HepG2 (cell line): ENCODE data around the gene MCM3AP. TPM values are rescaled to one million over a fixed set of nuclear protein-coding genes. Genes with fewer than 3 reads are reported as not detected.

Source experiments
- AHR ChIP-seq: IDR thresholded peaks from 2 replicates; pipeline ENCODE4 v1.6.1; 2018; ENCODE audit warnings: missing genetic modification reagents, missing compliant biosample characterization
- ATF2 ChIP-seq: sonication (generic); formaldehyde crosslinking; IDR thresholded peaks from 2 replicates; pipeline ENCODE4 v1.4.0; 2020; ENCODE audit warnings: missing genetic modification reagents
- GATA4 ChIP-seq: sonication (generic); IDR thresholded peaks from 2 replicates; pipeline ENCODE4 v1.6.1; 2016; ENCODE audit warnings: antibody characterized with exemption, low read depth, borderline replicate concordance
- HES4 ChIP-seq: sonication (generic); formaldehyde crosslinking; IDR thresholded peaks from 2 replicates; pipeline ENCODE4 v1.9.0; 2021; ENCODE audit warnings: mild to moderate bottlenecking, missing genetic modification reagents, borderline replicate concordance
- HIVEP1 ChIP-seq: sonication (generic); formaldehyde crosslinking; IDR thresholded peaks from 2 replicates; pipeline ENCODE4 v1.4.0; 2020; ENCODE audit warnings: mild to moderate bottlenecking, missing genetic modification reagents
- HOXA5 ChIP-seq: sonication (generic); formaldehyde crosslinking; IDR thresholded peaks from 2 replicates; pipeline ENCODE4 v1.4.0; 2020; ENCODE audit warnings: missing genetic modification reagents
- IRX3 ChIP-seq: sonication (generic); formaldehyde crosslinking; IDR thresholded peaks from 2 replicates; pipeline ENCODE4 v1.8.1; 2023; ENCODE audit warnings: mild to moderate bottlenecking, low read depth, missing genetic modification reagents, borderline replicate concordance
- POLR2G ChIP-seq: fragments of 200-400 bp; formaldehyde crosslinking; IDR thresholded peaks from 2 replicates; pipeline ENCODE4 v1.6.1; 2018; ENCODE audit warnings: mild to moderate bottlenecking, low read depth, low read length, moderate library complexity
- RXRB ChIP-seq: IDR thresholded peaks from 2 replicates; pipeline ENCODE4 v1.6.1; 2016; ENCODE audit warnings: borderline replicate concordance, missing genetic modification reagents, missing compliant biosample characterization
- SP2 ChIP-seq: sonication (generic); formaldehyde crosslinking; IDR thresholded peaks from 2 replicates; pipeline ENCODE4 v1.5.1; 2020; ENCODE audit warnings: mild to moderate bottlenecking, missing genetic modification reagents
- SP4 ChIP-seq: sonication (generic); formaldehyde crosslinking; IDR thresholded peaks from 2 replicates; pipeline ENCODE4 v1.8.1; 2023; ENCODE audit warnings: mild to moderate bottlenecking, missing genetic modification reagents
- TFDP1 ChIP-seq: IDR thresholded peaks from 2 replicates; pipeline ENCODE4 v1.6.1; 2016; ENCODE audit warnings: missing compliant biosample characterization, missing genetic modification reagents, borderline replicate concordance
- YY1 ChIP-seq: IDR thresholded peaks from 2 replicates; pipeline ENCODE4 v1.6.1; 2011; ENCODE audit warnings: low read length, low read depth, moderate library complexity, mild to moderate bottlenecking; ENCODE audit not compliant: insufficient read depth, insufficient replicate concordance
- ZNF296 ChIP-seq: sonication (generic); formaldehyde crosslinking; conservative IDR thresholded peaks from 2 replicates; pipeline ENCODE4 v1.5.0; 2020; ENCODE audit warnings: mild to moderate bottlenecking, missing genetic modification reagents
- ZNF3 ChIP-seq: IDR thresholded peaks from 2 replicates; pipeline ENCODE4 v1.7.0; 2017; ENCODE audit warnings: inconsistent platforms
- ZNF331 ChIP-seq: sonication (generic); formaldehyde crosslinking; IDR thresholded peaks from 2 replicates; pipeline ENCODE4 v1.4.0; 2020; ENCODE audit warnings: missing genetic modification reagents
- ZNF431 ChIP-seq: sonication (generic); formaldehyde crosslinking; IDR thresholded peaks from 2 replicates; pipeline ENCODE4 v1.9.0; 2022; ENCODE audit warnings: missing genetic modification reagents, low read depth, mild to moderate bottlenecking, borderline replicate concordance
- ZNF552 ChIP-seq: sonication (generic); formaldehyde crosslinking; IDR thresholded peaks from 2 replicates; pipeline ENCODE4 v1.9.0; 2022; ENCODE audit warnings: missing genetic modification reagents, mild to moderate bottlenecking, borderline replicate concordance
- ZNF574 ChIP-seq: sonication (generic); formaldehyde crosslinking; IDR thresholded peaks from 2 replicates; pipeline ENCODE4 v1.4.0; 2020; ENCODE audit warnings: missing genetic modification reagents
- ZNF766 ChIP-seq: sonication (generic); formaldehyde crosslinking; IDR thresholded peaks from 2 replicates; pipeline ENCODE4 v1.5.0; 2020; ENCODE audit warnings: missing genetic modification reagents, borderline replicate concordance
- ZNF772 ChIP-seq: sonication (generic); formaldehyde crosslinking; IDR thresholded peaks from 2 replicates; pipeline ENCODE4 v1.5.0; 2020; ENCODE audit warnings: mild to moderate bottlenecking, missing genetic modification reagents
- ZNF782 ChIP-seq: sonication (generic); formaldehyde crosslinking; IDR thresholded peaks from 2 replicates; pipeline ENCODE4 v1.4.0; 2020; ENCODE audit warnings: missing genetic modification reagents, mild to moderate bottlenecking, borderline replicate concordance
- ZNF792 ChIP-seq: IDR thresholded peaks from 2 replicates; pipeline ENCODE4 v1.6.1; 2016
- ZNF839 ChIP-seq: sonication (generic); formaldehyde crosslinking; IDR thresholded peaks from 2 replicates; pipeline ENCODE4 v1.4.0; 2020; ENCODE audit warnings: missing genetic modification reagents, mild to moderate bottlenecking, borderline replicate concordance
- ZSCAN25 ChIP-seq: sonication (generic); formaldehyde crosslinking; IDR thresholded peaks from 2 replicates; pipeline ENCODE4 v1.8.0; 2022; ENCODE audit warnings: mild to moderate bottlenecking, missing genetic modification reagents
- polyA plus RNA-seq, 8 experiments: library from polyadenylated mRNA; depleted of rRNA in 3 of 8; stranded (reverse) in 7 of 8; unstranded in 1 of 8; fragments of >200 nt; fragmentation: Illumina TruSeq in 4 of 8; extraction: Trizol in 4 of 8; gene quantifications; 2 replicates each; pipeline versions ENCODE4 v1.2.1 to v1.2.3, GENCODE V29; 2011 to 2016; ENCODE audit warnings: low read depth in 4 of 8, missing spikeins in 1 of 8, mixed read lengths in 1 of 8; ENCODE audit not compliant: insufficient read depth in 1 of 8
- total RNA-seq, 5 experiments: library from RNA; depleted of rRNA; stranded (reverse); fragments of >200 nt; fragmentation: Illumina TruSeq; extraction: Trizol; gene quantifications; 2 replicates each; pipeline ENCODE4 v1.2.3, GENCODE V29; 2016; ENCODE audit warnings: low read depth in 1 of 5

MCM3AP gene
- total and polyA plus RNA-seq, 2 of the 13 experiments (the other 11 are each of a cell fraction or from before 2014, with no cell fraction given): 27.0 to 54.7 TPM

- TF ChIP-seq ZNF792 (CRISPR knock-in tag) (0 out of 2 replicates have a peak, but pooled peaks have one; percentile 53), POLR2G (0 out of 2 replicates have a peak, but pooled peaks have one; percentile 27), ZNF772 (CRISPR knock-in tag) (peak; percentile 43; the same call in 1 of the 2 replicates), ZNF552 (CRISPR knock-in tag) (no peak), HIVEP1 (0 out of 2 replicates have a peak, but pooled peaks have one; percentile 49), HOXA5 (CRISPR knock-in tag) (peak; percentile 79; the same call in 1 of the 2 replicates), ZNF331 (CRISPR knock-in tag) (0 out of 2 replicates have a peak, but pooled peaks have one; percentile 7), ZNF431 (CRISPR knock-in tag) (peak; percentile 47; the same call in 1 of the 2 replicates), YY1 (no peak), HES4 (CRISPR knock-in tag) (peak; percentile 48; the same call in 1 of the 2 replicates), RXRB (CRISPR knock-in tag) (0 out of 2 replicates have a peak, but pooled peaks have one; percentile 14), ZNF296 (CRISPR knock-in tag) (peak; percentile 46; the same call in 1 of the 2 replicates), SP2 (CRISPR knock-in tag) (peak; percentile 68), AHR (CRISPR knock-in tag) (0 out of 2 replicates have a peak, but pooled peaks have one; percentile 19), ZNF839 (CRISPR knock-in tag) (0 out of 2 replicates have a peak, but pooled peaks have one; percentile 25), ATF2 (peak; percentile 71), ZNF3 (CRISPR knock-in tag) (no peak), TFDP1 (peak; percentile 36; the same call in 1 of the 2 replicates), ZSCAN25 (CRISPR knock-in tag) (peak; percentile 52; the same call in 1 of the 2 replicates), ZNF766 (CRISPR knock-in tag) (0 out of 2 replicates have a peak, but pooled peaks have one; percentile 42), ZNF574 (CRISPR knock-in tag) (peak; percentile 51), GATA4 (peak; percentile 30; the same call in 1 of the 2 replicates), IRX3 (no peak), ZNF782 (CRISPR knock-in tag) (peak; percentile 28; the same call in 1 of the 2 replicates), SP4 (CRISPR knock-in tag) (peak; percentile 38; the same call in 1 of the 2 replicates)
Measured at GRCh38 chr21:46228345-46229051, 56.9 kb downstream of the MCM3AP start, which contains the start of gene LSS (continued).
